Central memory CD8-positive, alpha-beta T cell (primary cell): ENCODE results near the gene INPPL1.
A peak's percentile ranks its signal among the peaks of the same experiment; 100 is the strongest.

Source experiments
- ATAC-seq: fragments of 150-1000 bp; cut with Tn5 transposase; replicated peaks from 2 replicates; pipeline ENCODE4 v1.10.0; 2022; ENCODE audit warnings: mild to moderate bottlenecking, moderate FRiP score, moderate number of reproducible peaks; ENCODE audit not compliant: poor library complexity, severe bottlenecking; ENCODE audit errors: extremely low read depth
- DNase-seq, 2 donors: peaks; one replicate each; pipeline ENCODE4 v3.0.0; 2021; ENCODE audit warnings: low spot score in 2 of 2
- H3K27ac Mint-ChIP-seq: one replicate; pipeline ENCODE4 v1.8.0; 2022; ENCODE audit warnings: low read depth, mild to moderate bottlenecking, moderate library complexity, mixed read lengths
- H3K27me3 Mint-ChIP-seq: one replicate; pipeline ENCODE4 v1.8.0; 2022; ENCODE audit warnings: mixed read lengths
- H3K36me3 Mint-ChIP-seq: one replicate; pipeline ENCODE4 v1.8.0; 2022; ENCODE audit warnings: mild to moderate bottlenecking, moderate library complexity, mixed read lengths; ENCODE audit not compliant: insufficient read depth
- H3K4me1 Mint-ChIP-seq: one replicate; pipeline ENCODE4 v1.8.0; 2022; ENCODE audit warnings: mixed read lengths
- H3K4me3 Mint-ChIP-seq: one replicate; pipeline ENCODE4 v1.8.0; 2022; ENCODE audit warnings: mild to moderate bottlenecking, moderate library complexity, mixed read lengths
- H3K9me3 Mint-ChIP-seq: one replicate; pipeline ENCODE4 v1.8.0; 2022; ENCODE audit warnings: mixed read lengths

The INPPL1 gene

GRCh38 chr11:72236774-72237111, 12.2 kb downstream of the INPPL1 start:
- Mint-ChIP-seq H3K27me3 (peaks cover 27% of the 10 kb centered on the region), H3K4me3 (no peak overlapping the region), H3K27ac (peak overlapping the region; percentile 32), H3K9me3 (no peaks in the 10 kb centered on the region), H3K36me3 (peaks cover 17% of the 10 kb centered on the region), H3K4me1 (peaks cover 33% of the 10 kb centered on the region)
- ATAC-seq, result no peak
- DNase-seq, result no peak

GRCh38 chr11:72237112-72237931, 12.8 kb downstream of the INPPL1 start:
- Mint-ChIP-seq H3K36me3 (peaks cover 16% of the 10 kb centered on the region), H3K4me3 (no peak overlapping the region), H3K27ac (peak overlapping the region; percentile 32), H3K9me3 (no peaks in the 10 kb centered on the region), H3K4me1 (peaks cover 30% of the 10 kb centered on the region), H3K27me3 (peaks cover 33% of the 10 kb centered on the region)
- ATAC-seq (no peak), DNase-seq (no peak)

GRCh38 chr11:72238040-72238450, 13.5 kb downstream of the INPPL1 start:
- ATAC-seq (peak; percentile 41), DNase-seq (no peak)
- H3K4me1 Mint-ChIP-seq, result peaks cover 25% of the 10 kb centered on the region

GRCh38 chr11:72238492-72239312, 14.1 kb downstream of the INPPL1 start:
- ATAC-seq (no peak), DNase-seq (no peak)
- Mint-ChIP-seq H3K27me3 (peaks cover 47% of the 10 kb centered on the region), H3K4me3 (no peak overlapping the region), H3K9me3 (no peaks in the 10 kb centered on the region), H3K36me3 (peaks cover 11% of the 10 kb centered on the region), H3K27ac (no peak overlapping the region), H3K4me1 (peaks cover 25% of the 10 kb centered on the region)

More at GRCh38 chr11:72238040-72238450, 13.5 kb downstream of the INPPL1 start:
- no peak overlapping the region for H3K27ac Mint-ChIP-seq
- H3K4me3 Mint-ChIP-seq, result no peak overlapping the region
- H3K27me3 Mint-ChIP-seq, result peaks cover 40% of the 10 kb centered on the region
- H3K36me3 Mint-ChIP-seq, result peaks cover 11% of the 10 kb centered on the region
- H3K9me3 Mint-ChIP-seq, result no peaks in the 10 kb centered on the region

GRCh38 chr11:72239313-72239848, 14.8 kb downstream of the INPPL1 start:
- DNase-seq, result no peak
- Mint-ChIP-seq H3K4me1 (peaks cover 19% of the 10 kb centered on the region), H3K27ac (no peak overlapping the region), H3K36me3 (peaks cover 11% of the 10 kb centered on the region), H3K9me3 (no peaks in the 10 kb centered on the region), H3K4me3 (peak overlapping the region; percentile 52), H3K27me3 (peaks cover 48% of the 10 kb centered on the region)
- peak; percentile 16 for ATAC-seq

- Mint-ChIP-seq H3K36me3 (peaks cover 10% of the 10 kb centered on the region), H3K9me3 (no peaks in the 10 kb centered on the region), H3K4me3 (peak overlapping the region; percentile 61), H3K27me3 (peaks cover 48% of the 10 kb centered on the region), H3K4me1 (peaks cover 21% of the 10 kb centered on the region), H3K27ac (peak overlapping the region; percentile 23)
- no peak for DNase-seq
- no peak for ATAC-seq
Observed at GRCh38 chr11:72239849-72240460, 15.4 kb downstream of the INPPL1 start.

- ATAC-seq (no peak), DNase-seq (no peak)
- H3K4me3 Mint-ChIP-seq, result peak overlapping the region; percentile 61
- peaks cover 6% of the 10 kb centered on the region for H3K36me3 Mint-ChIP-seq
- no peaks in the 10 kb centered on the region for H3K9me3 Mint-ChIP-seq
- H3K27ac Mint-ChIP-seq, result peak overlapping the region; percentile 23
- H3K4me1 Mint-ChIP-seq, result peaks cover 21% of the 10 kb centered on the region
- peaks cover 48% of the 10 kb centered on the region for H3K27me3 Mint-ChIP-seq
Observed at GRCh38 chr11:72240461-72241290, 16.1 kb downstream of the INPPL1 start.

GRCh38 chr11:72241291-72241781, 16.8 kb downstream of the INPPL1 start:
- ATAC-seq, result no peak

GRCh38 chr11:72242141-72242540, 17.6 kb downstream of the INPPL1 start:
- H3K36me3 Mint-ChIP-seq, result peaks cover 3% of the 10 kb centered on the region
- H3K4me3 Mint-ChIP-seq, result no peak overlapping the region
- peaks cover 21% of the 10 kb centered on the region for H3K4me1 Mint-ChIP-seq
- peaks cover 48% of the 10 kb centered on the region for H3K27me3 Mint-ChIP-seq
- DNase-seq (no peak), ATAC-seq (no peak)
- H3K27ac Mint-ChIP-seq, result no peak overlapping the region
- H3K9me3 Mint-ChIP-seq, result no peaks in the 10 kb centered on the region

More at GRCh38 chr11:72241291-72241781, 16.8 kb downstream of the INPPL1 start:
- no peak overlapping the region for H3K4me3 Mint-ChIP-seq
- peaks cover 48% of the 10 kb centered on the region for H3K27me3 Mint-ChIP-seq
- DNase-seq, result no peak
- H3K9me3 Mint-ChIP-seq, result no peaks in the 10 kb centered on the region
- H3K27ac Mint-ChIP-seq, result no peak overlapping the region
- H3K36me3 Mint-ChIP-seq, result peaks cover 5% of the 10 kb centered on the region
- peaks cover 21% of the 10 kb centered on the region for H3K4me1 Mint-ChIP-seq

- Mint-ChIP-seq H3K27ac (no peak overlapping the region), H3K36me3 (peaks cover 2% of the 10 kb centered on the region), H3K27me3 (peaks cover 48% of the 10 kb centered on the region), H3K9me3 (no peaks in the 10 kb centered on the region), H3K4me3 (no peak overlapping the region), H3K4me1 (peaks cover 21% of the 10 kb centered on the region)
- no peak for DNase-seq
- ATAC-seq, result no peak
Observed at GRCh38 chr11:72243173-72244059, 18.8 kb downstream of the INPPL1 start.

- no peak for DNase-seq
Observed at GRCh38 chr11:72244060-72244360, 19.4 kb downstream of the INPPL1 start, which contains the start of gene PHOX2A. TSS of gene PHOX2A (minus strand) at chr11:72244176. CDS start at chr11:72244004, 172 bp downstream.

More at GRCh38 chr11:72244060-72244360, 19.4 kb downstream of the INPPL1 start, which contains the start of gene PHOX2A:
- Mint-ChIP-seq H3K36me3 (peaks cover 2% of the 10 kb centered on the region), H3K27ac (no peak within 1 kb of the TSS), H3K9me3 (no peaks in the 10 kb centered on the region), H3K4me1 (peaks cover 21% of the 10 kb centered on the region), H3K27me3 (peaks cover 45% of the 10 kb centered on the region), H3K4me3 (no peak within 1 kb of the TSS)
- ATAC-seq, result no peak
